PC-9 (cell line): Measurements from ENCODE around the gene SLC22A3. TPM values are rescaled to one million over a fixed set of nuclear protein-coding genes. Genes with fewer than 3 reads are reported as not detected.

Experiments
- BruUV-seq: library from RNA; stranded (reverse); fragments of 400-500 nt; replicated peaks from 2 replicates; lab custom pipeline; 2021; lab: Mats Ljungman, UMichigan
- CTCF ChIA-PET: fragments of 300-600 bp; sonication (Branson Sonifier 250); formaldehyde crosslinking; loops from one replicate; lab custom pipeline; 2022; ENCODE audit warnings: antibody characterized with exemption; lab: Charles Lee
- POLR2A ChIA-PET: fragments of 300-600 bp; sonication (Branson Sonifier 250); formaldehyde crosslinking; loops from one replicate; lab custom pipeline; 2022; ENCODE audit warnings: antibody characterized with exemption; ENCODE audit not compliant: unreplicated experiment; lab: Charles Lee
- DNase-seq, 2 experiments: peaks; one replicate each; pipeline versions ENCODE4 v3.0.0 to v3.0.0-alpha.2; 2015 to 2022; ENCODE audit warnings: mixed read lengths in 1 of 2
- H2AFZ ChIP-seq: fragments of 200-600 bp; sonication (generic); 2 replicates; pipeline ENCODE4 v1.8.1; 2017; ENCODE audit warnings: antibody characterized with exemption
- H3F3A ChIP-seq: fragments of 200-600 bp; sonication (generic); 2 replicates; pipeline ENCODE4 v1.8.1; 2017; ENCODE audit warnings: antibody characterized with exemption, mild to moderate bottlenecking, low read depth; ENCODE audit not compliant: insufficient read depth
- H3K27ac ChIP-seq: fragments of 200-600 bp; sonication (generic); 2 replicates; pipeline ENCODE4 v1.6.1; 2016; ENCODE audit warnings: mixed run types
- H3K27me3 ChIP-seq: fragments of 200-600 bp; sonication (generic); 2 replicates; pipeline ENCODE4 v1.6.1; 2016; ENCODE audit warnings: low read depth, mixed run types; ENCODE audit not compliant: insufficient read depth
- H3K36me3 ChIP-seq: fragments of 200-600 bp; sonication (generic); 2 replicates; pipeline ENCODE4 v1.6.1; 2016; ENCODE audit warnings: low read depth, mixed run types
- H3K4me1 ChIP-seq: fragments of 200-600 bp; sonication (generic); replicated peaks from 2 replicates; pipeline ENCODE4 v1.6.1; 2016; ENCODE audit warnings: mixed run types; ENCODE audit not compliant: insufficient read depth
- H3K4me2 ChIP-seq: fragments of 200-600 bp; sonication (generic); 2 replicates; pipeline ENCODE4 v1.6.1; 2017; ENCODE audit warnings: mixed run types
- H3K4me3 ChIP-seq: fragments of 200-600 bp; sonication (generic); 2 replicates; pipeline ENCODE4 v1.6.1; 2016; ENCODE audit warnings: mixed run types
- H3K79me2 ChIP-seq: fragments of 200-600 bp; sonication (generic); 2 replicates; pipeline ENCODE4 v1.6.1; 2017; ENCODE audit warnings: low read depth, mixed run types
- H3K9me2 ChIP-seq: fragments of 200-600 bp; sonication (generic); 2 replicates; pipeline ENCODE4 v1.8.1; 2017; ENCODE audit warnings: mild to moderate bottlenecking; ENCODE audit not compliant: insufficient read depth
- H3K9me3 ChIP-seq: fragments of 200-600 bp; sonication (generic); 2 replicates; pipeline ENCODE4 v1.8.1; 2016; ENCODE audit warnings: low read depth; ENCODE audit not compliant: insufficient read depth
- H4K20me1 ChIP-seq: fragments of 200-600 bp; sonication (generic); 2 replicates; pipeline ENCODE4 v1.8.1; 2017; ENCODE audit not compliant: insufficient read depth
- EZH2 ChIP-seq: fragments of 200-600 bp; sonication (generic); IDR thresholded peaks from 2 replicates; pipeline ENCODE4 v1.8.0; 2017; ENCODE audit warnings: antibody characterized with exemption, low read depth
- intact Hi-C: fragments of 100-400 bp; cut with micrococcal nuclease; formaldehyde crosslinking; loops from one replicate; pipeline ENCODE4 v1.10.0; 2022; ENCODE audit not compliant: unreplicated experiment
- total RNA-seq: library from RNA; stranded (reverse); gene quantifications from 2 replicates; pipeline ENCODE4 v1.2.3, GENCODE V29; 2021
- TF ChIP-seq, protein P1 (sequence below): fragments of 200-600 bp; sonication (generic); conservative IDR thresholded peaks from 2 replicates; pipeline ENCODE4 v1.6.1; 2017; ENCODE audit warnings: mixed run types, antibody characterized with exemption, mild to moderate bottlenecking, moderate library complexity

The SLC22A3 gene
- total RNA-seq, 1 experiment from 2014 or later: not detected

DNA sequence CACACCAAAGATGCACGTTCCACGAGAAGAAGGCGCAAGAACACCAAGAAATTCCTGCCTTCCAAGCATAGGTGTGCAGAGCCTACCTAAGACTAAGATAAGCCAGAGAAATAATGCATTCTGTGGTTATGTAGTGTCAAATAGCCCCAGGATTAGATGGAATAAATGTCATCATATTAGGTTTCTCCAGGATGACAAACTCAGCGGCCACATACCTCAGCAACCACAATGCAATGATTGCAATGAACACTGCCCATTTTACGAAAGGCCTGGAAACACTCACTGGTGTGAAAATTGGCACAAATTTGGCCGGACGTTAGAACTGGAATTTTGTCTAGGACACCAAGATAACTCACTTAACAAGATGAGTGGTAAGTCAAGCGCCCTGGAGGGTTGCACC is 129.7 kb downstream of the SLC22A3 start:
- no peak for DNase-seq
- H3K27me3 ChIP-seq: peaks cover 40% of the 10 kb centered on the region
- H2AFZ ChIP-seq: no peak overlapping the region
- H3K9me3 ChIP-seq: no peaks in the 10 kb centered on the region
- H3K4me2 ChIP-seq: no peak overlapping the region
- intact Hi-C loops: no loop called here
- no peaks in the 10 kb centered on the region for H3K79me2 ChIP-seq
- CTCF ChIA-PET: no interaction called here
- no peaks in the 10 kb centered on the region; the same call in 1 of the 2 replicates for H3F3A ChIP-seq
- H3K9me2 ChIP-seq: no peaks in the 10 kb centered on the region
- BruUV-seq: no TSS peak
- no peak overlapping the region for H3K27ac ChIP-seq
- H4K20me1 ChIP-seq: no peaks in the 10 kb centered on the region
- POLR2A ChIA-PET: no interaction called here
- H3K36me3 ChIP-seq: no peaks in the 10 kb centered on the region
- TF ChIP-seq EZH2: no peak
- TF ChIP-seq, protein P1, sequence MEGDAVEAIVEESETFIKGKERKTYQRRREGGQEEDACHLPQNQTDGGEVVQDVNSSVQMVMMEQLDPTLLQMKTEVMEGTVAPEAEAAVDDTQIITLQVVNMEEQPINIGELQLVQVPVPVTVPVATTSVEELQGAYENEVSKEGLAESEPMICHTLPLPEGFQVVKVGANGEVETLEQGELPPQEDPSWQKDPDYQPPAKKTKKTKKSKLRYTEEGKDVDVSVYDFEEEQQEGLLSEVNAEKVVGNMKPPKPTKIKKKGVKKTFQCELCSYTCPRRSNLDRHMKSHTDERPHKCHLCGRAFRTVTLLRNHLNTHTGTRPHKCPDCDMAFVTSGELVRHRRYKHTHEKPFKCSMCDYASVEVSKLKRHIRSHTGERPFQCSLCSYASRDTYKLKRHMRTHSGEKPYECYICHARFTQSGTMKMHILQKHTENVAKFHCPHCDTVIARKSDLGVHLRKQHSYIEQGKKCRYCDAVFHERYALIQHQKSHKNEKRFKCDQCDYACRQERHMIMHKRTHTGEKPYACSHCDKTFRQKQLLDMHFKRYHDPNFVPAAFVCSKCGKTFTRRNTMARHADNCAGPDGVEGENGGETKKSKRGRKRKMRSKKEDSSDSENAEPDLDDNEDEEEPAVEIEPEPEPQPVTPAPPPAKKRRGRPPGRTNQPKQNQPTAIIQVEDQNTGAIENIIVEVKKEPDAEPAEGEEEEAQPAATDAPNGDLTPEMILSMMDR: no peak
- no peak overlapping the region for H3K4me3 ChIP-seq
- no peaks in the 10 kb centered on the region for H3K4me1 ChIP-seq

DNA sequence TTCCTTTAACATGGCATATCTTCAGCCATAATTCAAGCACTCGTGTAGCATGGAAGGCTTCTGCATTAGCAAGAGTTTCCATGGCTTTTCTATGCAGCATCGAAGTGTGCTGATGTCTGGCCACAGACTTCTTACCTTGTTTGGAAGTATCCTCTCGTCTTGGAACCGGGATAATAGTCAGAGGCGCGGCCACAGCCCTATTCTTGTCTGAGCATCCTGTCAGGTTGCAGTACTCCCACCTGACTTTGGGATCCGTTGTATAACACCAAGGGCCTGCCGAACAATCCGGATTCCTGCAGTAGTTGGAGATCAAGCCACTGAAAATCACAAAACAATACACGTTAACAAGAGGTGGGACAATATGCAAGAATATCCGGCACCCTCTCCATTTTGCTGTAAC is 138.9 kb downstream of the SLC22A3 start:
- Histone ChIP-seq H3K27ac (no peak overlapping the region), H3K4me2 (no peak overlapping the region), H3K9me3 (no peaks in the 10 kb centered on the region), H3K27me3 (peaks cover 95% of the 10 kb centered on the region), H3K4me1 (no peaks in the 10 kb centered on the region), H3K9me2 (no peaks in the 10 kb centered on the region), H3K4me3 (no peak overlapping the region), H3K36me3 (no peaks in the 10 kb centered on the region), H4K20me1 (no peaks in the 10 kb centered on the region), H3K79me2 (no peaks in the 10 kb centered on the region), H2AFZ (no peak overlapping the region), H3F3A (no peaks in the 10 kb centered on the region)
- DNase-seq: no peak
- no TSS peak for BruUV-seq
- ChIA-PET POLR2A (no interaction called here), CTCF (no interaction called here)
- TF ChIP-seq EZH2: no peak
- intact Hi-C loops: no loop called here

DNA sequence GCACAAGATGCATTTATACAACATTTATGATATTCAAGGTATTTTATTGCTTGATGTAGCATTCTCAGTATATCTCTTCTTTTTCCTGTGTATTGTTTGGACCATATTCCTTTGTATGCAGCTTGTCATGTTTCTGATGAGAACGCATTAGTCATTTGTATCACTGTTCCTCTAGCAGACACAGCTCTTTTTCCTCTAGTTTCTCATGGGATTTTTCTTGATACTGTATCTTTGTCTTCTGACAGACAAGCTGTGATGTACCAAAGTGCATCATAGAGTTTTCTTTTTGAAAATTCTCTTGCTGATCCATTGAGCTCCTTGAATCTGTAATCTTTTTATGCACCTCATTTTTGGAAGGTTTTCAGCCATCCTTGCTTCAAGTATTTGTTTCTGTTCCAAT is 140.9 kb downstream of the SLC22A3 start:
- no TSS peak for BruUV-seq
- Histone ChIP-seq H2AFZ (no peak overlapping the region), H4K20me1 (no peaks in the 10 kb centered on the region), H3K9me3 (no peaks in the 10 kb centered on the region), H3K79me2 (no peaks in the 10 kb centered on the region), H3K9me2 (no peaks in the 10 kb centered on the region), H3K27me3 (peaks cover 91% of the 10 kb centered on the region), H3K4me3 (no peak overlapping the region), H3F3A (no peaks in the 10 kb centered on the region), H3K36me3 (no peaks in the 10 kb centered on the region), H3K4me1 (no peaks in the 10 kb centered on the region), H3K4me2 (no peak overlapping the region), H3K27ac (no peak overlapping the region)
- DNase-seq: no peak
- ChIA-PET CTCF (no interaction called here), POLR2A (no interaction called here)
- no peak for TF ChIP-seq EZH2
- TF ChIP-seq, protein P1: no peak
- intact Hi-C loops: no loop called here

DNA sequence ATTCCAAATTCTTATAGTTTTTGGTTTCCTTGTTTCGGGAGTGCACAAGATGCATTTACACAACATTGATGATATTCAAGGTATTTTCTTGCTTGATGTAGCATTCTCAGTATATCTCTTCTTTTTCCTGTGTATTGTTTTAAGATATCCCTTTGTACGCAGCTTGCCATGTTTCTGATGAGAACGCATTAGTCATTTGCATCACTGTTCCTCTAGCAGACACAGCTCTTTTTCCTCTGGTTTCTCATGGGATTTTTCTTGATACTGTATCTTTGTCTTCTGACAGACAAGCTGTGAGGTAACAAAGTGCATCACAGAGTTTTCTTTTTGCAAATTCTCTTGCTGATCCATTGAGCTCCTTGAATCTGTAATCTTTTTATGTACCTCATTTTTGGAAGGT is 146.4 kb downstream of the SLC22A3 start:
- Histone ChIP-seq H3K4me2 (no peak overlapping the region), H3F3A (no peaks in the 10 kb centered on the region), H3K27ac (no peak overlapping the region), H3K36me3 (no peaks in the 10 kb centered on the region), H3K79me2 (no peaks in the 10 kb centered on the region), H4K20me1 (no peaks in the 10 kb centered on the region), H3K9me3 (no peaks in the 10 kb centered on the region), H3K4me1 (no peaks in the 10 kb centered on the region), H3K27me3 (peaks cover 94% of the 10 kb centered on the region), H3K9me2 (no peaks in the 10 kb centered on the region), H2AFZ (no peak overlapping the region), H3K4me3 (no peak overlapping the region)
- BruUV-seq: no TSS peak
- ChIA-PET POLR2A (no interaction called here), CTCF (no interaction called here)
- intact Hi-C loops: no loop called here
- no peak for DNase-seq
- TF ChIP-seq EZH2: no peak
- TF ChIP-seq, protein P1: no peak
